ENCODE measurements around the gene DGKE. TPM values are rescaled to one million over a fixed set of nuclear protein-coding genes. Genes with fewer than 3 reads are reported as not detected.

Gene DGKE
- total RNA-seq, 1 donor from 2014 or later = 12.7 TPM

DNA sequence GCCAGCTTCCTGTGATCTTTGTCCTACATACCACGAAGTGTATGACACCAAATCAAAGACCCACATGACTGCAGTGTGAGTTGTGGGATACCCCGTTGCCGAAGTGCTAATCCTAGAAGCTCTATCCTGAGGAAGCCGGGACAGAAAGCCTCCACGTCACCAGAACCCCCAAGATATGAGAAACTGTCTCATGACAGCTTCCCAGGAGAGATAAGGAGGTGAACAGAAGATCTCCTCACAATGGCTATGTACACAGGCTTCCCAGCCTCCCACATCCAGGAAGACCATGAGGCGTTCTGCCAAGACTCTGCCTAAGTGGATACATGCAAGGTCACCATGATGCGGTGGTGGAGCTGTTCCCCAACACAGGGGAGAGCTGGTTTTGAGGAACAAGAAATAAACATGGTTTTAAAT is 42.8 kb downstream of the DGKE start:
- intact Hi-C loops (cut with DNase I) = no loop called here
- TF ChIP-seq, protein P1, sequence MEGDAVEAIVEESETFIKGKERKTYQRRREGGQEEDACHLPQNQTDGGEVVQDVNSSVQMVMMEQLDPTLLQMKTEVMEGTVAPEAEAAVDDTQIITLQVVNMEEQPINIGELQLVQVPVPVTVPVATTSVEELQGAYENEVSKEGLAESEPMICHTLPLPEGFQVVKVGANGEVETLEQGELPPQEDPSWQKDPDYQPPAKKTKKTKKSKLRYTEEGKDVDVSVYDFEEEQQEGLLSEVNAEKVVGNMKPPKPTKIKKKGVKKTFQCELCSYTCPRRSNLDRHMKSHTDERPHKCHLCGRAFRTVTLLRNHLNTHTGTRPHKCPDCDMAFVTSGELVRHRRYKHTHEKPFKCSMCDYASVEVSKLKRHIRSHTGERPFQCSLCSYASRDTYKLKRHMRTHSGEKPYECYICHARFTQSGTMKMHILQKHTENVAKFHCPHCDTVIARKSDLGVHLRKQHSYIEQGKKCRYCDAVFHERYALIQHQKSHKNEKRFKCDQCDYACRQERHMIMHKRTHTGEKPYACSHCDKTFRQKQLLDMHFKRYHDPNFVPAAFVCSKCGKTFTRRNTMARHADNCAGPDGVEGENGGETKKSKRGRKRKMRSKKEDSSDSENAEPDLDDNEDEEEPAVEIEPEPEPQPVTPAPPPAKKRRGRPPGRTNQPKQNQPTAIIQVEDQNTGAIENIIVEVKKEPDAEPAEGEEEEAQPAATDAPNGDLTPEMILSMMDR (IDR thresholded peaks at IDR 0.05) = no peak
- Histone ChIP-seq H3K27me3 (ENCODE audit: low read depth) (no peaks in the 10 kb centered on the region), H3K36me3 (no peaks in the 10 kb centered on the region), H3K4me3 (no peak overlapping the region), H3K9me3 (no peaks in the 10 kb centered on the region), H3K4me1 (no peaks in the 10 kb centered on the region), H3K27ac (no peak overlapping the region)
- ATAC-seq = peak in 1 of 2 donors; percentile 30
- DNase-seq = no peak

DNA sequence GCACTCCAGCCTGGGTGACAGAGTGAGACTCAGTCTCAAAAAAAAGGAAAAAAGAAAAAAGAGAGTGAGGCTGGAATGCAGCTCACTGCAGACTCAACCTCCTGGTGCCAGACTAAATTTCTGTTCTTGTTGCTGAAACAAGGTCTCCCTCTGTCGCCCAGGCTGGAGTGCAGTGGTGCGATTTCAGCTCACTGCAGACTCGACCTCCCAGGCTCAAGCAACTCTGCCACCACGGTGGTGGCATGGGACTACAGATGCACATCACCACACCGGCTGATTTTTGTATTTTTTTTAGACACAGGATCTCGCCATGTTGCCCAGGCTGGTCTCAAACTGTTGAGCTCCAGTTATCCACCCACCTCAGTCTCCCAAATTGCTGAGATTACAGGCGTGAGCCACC is 45.3 kb downstream of the DGKE start:
- no peaks in the 10 kb centered on the region for H3K36me3 ChIP-seq
- no peak overlapping the region for H3K27ac ChIP-seq
- no peaks in the 10 kb centered on the region for H3K27me3 ChIP-seq (ENCODE audit: low read depth)
- DNase-seq (no peak), ATAC-seq (no peak)
- TF ChIP-seq, protein P1 (IDR thresholded peaks at IDR 0.05) = no peak
- H3K4me3 ChIP-seq = no peak overlapping the region
- no peaks in the 10 kb centered on the region for H3K4me1 ChIP-seq
- intact Hi-C loops (cut with DNase I) = no loop called here
- no peaks in the 10 kb centered on the region for H3K9me3 ChIP-seq

DNA sequence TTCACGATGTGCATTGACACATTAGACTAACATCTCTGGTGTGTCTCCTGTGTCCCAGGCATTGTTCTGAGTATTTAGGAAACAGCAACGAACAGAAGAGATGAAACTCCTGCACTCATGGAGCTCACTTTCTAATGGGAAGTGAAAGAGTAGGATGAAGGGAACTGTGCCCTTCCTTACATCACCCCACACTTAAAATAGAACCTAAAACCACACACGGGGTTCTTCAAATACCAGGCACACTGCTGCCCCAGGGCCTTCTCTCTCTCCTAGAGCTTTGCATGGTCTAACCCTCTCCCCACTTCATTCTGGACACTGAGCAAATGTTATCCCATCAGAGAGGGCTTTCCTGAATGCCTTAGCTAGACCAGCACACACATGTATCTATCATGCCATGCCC is 46.2 kb downstream of the DGKE start:
- TF ChIP-seq, protein P1 (IDR thresholded peaks at IDR 0.05) = no peak
- no peaks in the 10 kb centered on the region for H3K36me3 ChIP-seq
- no peak overlapping the region for H3K27ac ChIP-seq
- ATAC-seq = peak in 1 of 2 donors; percentile 46
- intact Hi-C loops (cut with DNase I) = no loop called here
- no peaks in the 10 kb centered on the region for H3K9me3 ChIP-seq
- no peak for DNase-seq
- H3K4me1 ChIP-seq = no peaks in the 10 kb centered on the region
- H3K27me3 ChIP-seq (ENCODE audit: low read depth) = no peaks in the 10 kb centered on the region
- no peak overlapping the region for H3K4me3 ChIP-seq

DNA sequence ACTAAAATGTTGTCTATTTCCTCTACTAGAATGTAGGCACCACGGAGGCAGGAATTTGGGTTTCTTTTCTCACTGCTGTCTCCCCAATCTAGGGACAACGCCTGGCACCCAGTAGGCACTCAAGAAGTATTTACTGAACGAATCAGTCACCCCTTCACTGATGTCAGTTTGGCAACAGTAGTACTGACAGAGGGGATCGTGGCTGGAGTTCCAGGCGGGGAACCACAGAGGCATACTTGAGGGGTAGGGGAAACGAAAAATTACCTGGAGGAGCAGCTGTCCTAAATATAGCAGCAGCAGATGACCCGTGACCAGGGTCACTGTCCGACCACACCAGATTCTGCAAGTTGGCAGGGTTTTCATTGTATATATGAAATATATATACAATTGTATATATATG is 46.6 kb downstream of the DGKE start:
- no peak for ATAC-seq
- Histone ChIP-seq H3K36me3 (peaks cover 1% of the 10 kb centered on the region), H3K27ac (no peak overlapping the region), H3K4me1 (no peaks in the 10 kb centered on the region), H3K27me3 (ENCODE audit: low read depth) (no peaks in the 10 kb centered on the region), H3K4me3 (no peak overlapping the region), H3K9me3 (no peaks in the 10 kb centered on the region)
- intact Hi-C loops (cut with DNase I) = no loop called here
- DNase-seq = no peak
- TF ChIP-seq, protein P1 (IDR thresholded peaks at IDR 0.05) = no peak

DNA sequence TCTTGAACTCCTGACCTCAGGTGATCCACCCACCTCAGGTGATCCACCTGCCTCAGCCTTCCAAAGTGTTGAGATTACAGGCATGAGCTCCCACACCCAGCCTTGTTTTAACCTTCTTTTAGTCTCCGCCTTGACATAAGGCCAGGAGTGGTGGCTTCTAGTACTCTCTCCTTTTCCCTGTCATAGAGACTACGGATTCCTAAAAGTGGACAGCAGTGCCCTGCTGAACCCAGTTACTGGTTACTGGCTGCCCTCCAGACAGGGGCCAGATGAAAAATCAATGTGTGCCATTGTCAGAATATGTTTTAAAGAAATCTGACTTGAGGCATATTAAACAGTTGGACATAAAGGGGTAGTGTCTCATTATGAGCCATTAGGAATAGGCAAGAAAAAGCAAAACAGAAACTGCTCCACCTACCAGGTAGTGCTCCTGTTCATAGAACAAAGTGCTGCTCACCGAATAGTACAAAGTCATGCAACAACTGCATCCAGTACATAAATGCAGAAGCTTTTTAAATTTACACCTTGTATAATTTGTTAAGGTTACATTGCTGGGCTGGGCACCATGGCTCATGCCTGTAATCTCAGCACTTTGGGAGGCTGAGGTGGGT is 47.8 kb downstream of the DGKE start:
- H3K27me3 ChIP-seq (ENCODE audit: low read depth) = no peaks in the 10 kb centered on the region
- TF ChIP-seq, protein P1 (IDR thresholded peaks at IDR 0.05) = no peak
- no peak overlapping the region for H3K27ac ChIP-seq
- H3K4me1 ChIP-seq = no peaks in the 10 kb centered on the region
- DNase-seq = no peak
- H3K4me3 ChIP-seq = no peak overlapping the region
- H3K9me3 ChIP-seq = no peaks in the 10 kb centered on the region
- no peak for ATAC-seq
- H3K36me3 ChIP-seq = peaks cover 13% of the 10 kb centered on the region
- intact Hi-C loops (cut with DNase I) = no loop called here

Data from lower lobe of right lung (tissue), 2 donors.